Endothelial cell of umbilical vein (primary cell): ENCODE results near the gene LIPK. TPM values are rescaled to one million over a fixed set of nuclear protein-coding genes. Genes with fewer than 3 reads are reported as not detected.

Experiments used
- BruUV-seq: library from RNA; stranded (reverse); fragments of 400-500 nt; replicated peaks from 2 replicates; lab custom pipeline; 2021; lab: Mats Ljungman, UMichigan
- CTCF ChIA-PET: fragments of 300-600, 350-600 bp; sonication (Branson Sonifier 250); formaldehyde crosslinking; loops from one replicate; lab custom pipeline; 2021; ENCODE audit warnings: antibody characterized with exemption, inconsistent platforms; lab: Charles Lee
- POLR2A ChIA-PET: fragments of 300-600, 350-600 bp; sonication (Branson Sonifier 250); formaldehyde crosslinking; loops from one replicate; lab custom pipeline; 2021; ENCODE audit warnings: antibody characterized with exemption, inconsistent platforms; lab: Charles Lee
- DNase-seq: peaks from one replicate; pipeline ENCODE4 v3.0.0-alpha.2; 2011; ENCODE audit warnings: low read depth, low spot score
- FAIRE-seq: peaks from 2 replicates; lab custom pipeline; 2011; peaks lifted over from hg19 to GRCh38; lab: Jason Lieb, UNC
- H2AFZ ChIP-seq: 2 replicates; pipeline ENCODE4 v1.6.0; 2012; ENCODE audit warnings: low read depth, low read length, control low read depth, inconsistent platforms
- H3K27ac ChIP-seq: 2 replicates; pipeline ENCODE4 v1.5.1; 2011; ENCODE audit warnings: low read depth, mild to moderate bottlenecking, control low read depth, low read length, moderate library complexity; ENCODE audit not compliant: insufficient read depth
- H3K27me3 ChIP-seq, 2 experiments: 2 replicates each; pipeline versions ENCODE4 v1.6.0 to v1.6.1; 2011; ENCODE audit warnings: low read length in 2 of 2, mixed read lengths in 1 of 2; ENCODE audit not compliant: control insufficient read depth in 2 of 2, insufficient read depth in 2 of 2
- H3K36me3 ChIP-seq, 2 experiments: 2 replicates in 1 of 2; 3 replicates in 1 of 2; pipeline ENCODE4 v1.5.1; 2011; ENCODE audit warnings: low read length in 2 of 2, mild to moderate bottlenecking in 1 of 2, moderate library complexity in 1 of 2; ENCODE audit not compliant: control insufficient read depth in 2 of 2, insufficient read depth in 2 of 2; ENCODE audit errors: extremely low read depth in 1 of 2
- H3K4me1 ChIP-seq: 3 replicates; pipeline ENCODE4 v1.5.1; 2011; ENCODE audit warnings: mild to moderate bottlenecking, low read length; ENCODE audit not compliant: control insufficient read depth, insufficient read depth; ENCODE audit errors: extremely low read depth
- H3K4me2 ChIP-seq: 2 replicates; pipeline ENCODE4 v1.6.1; 2011; ENCODE audit warnings: low read length, control low read depth, mixed read lengths; ENCODE audit not compliant: insufficient read depth
- H3K4me3 ChIP-seq, 3 experiments: fragments of 200-600 bp in 1 of 3; sonication (generic), shearing (Covaris generic) in 1 of 3; replicated peaks in 1 of 3; 2 replicates each; pipeline ENCODE4 v1.5.1; 2011 to 2016; ENCODE audit warnings: control low read depth in 3 of 3, low read length in 3 of 3, mild to moderate bottlenecking in 2 of 3, inconsistent platforms in 1 of 3, low read depth in 1 of 3, moderate library complexity in 1 of 3; ENCODE audit not compliant: insufficient read depth in 1 of 3
- H3K79me2 ChIP-seq: 2 replicates; pipeline ENCODE4 v1.6.0; 2012; ENCODE audit warnings: low read length, inconsistent platforms; ENCODE audit not compliant: control insufficient read depth, insufficient read depth
- H3K9ac ChIP-seq: replicated peaks from 2 replicates; pipeline ENCODE3; 2011; ENCODE audit warnings: low read length, control low read depth; ENCODE audit not compliant: insufficient read depth; ENCODE audit errors: extremely low read depth
- H3K9me1 ChIP-seq: replicated peaks from 3 replicates; pipeline ENCODE4 v1.6.0; 2011; ENCODE audit warnings: mild to moderate bottlenecking, low read length; ENCODE audit not compliant: control insufficient read depth, insufficient read depth; ENCODE audit errors: extremely low read depth
- H3K9me3 ChIP-seq: replicated peaks from 2 replicates; pipeline ENCODE4 v1.5.1; 2012; ENCODE audit warnings: low read length, inconsistent platforms; ENCODE audit not compliant: control insufficient read depth, insufficient read depth
- H4K20me1 ChIP-seq: replicated peaks from 2 replicates; pipeline ENCODE3; 2011; ENCODE audit warnings: mild to moderate bottlenecking, low read length; ENCODE audit not compliant: control insufficient read depth, insufficient read depth; ENCODE audit errors: extremely low read depth
- CTCF ChIP-seq, 2 donors: IDR thresholded peaks; 1 replicate in 1 of 2; 2 replicates in 1 of 2; pipeline ENCODE4 v1.5.1; 2011; ENCODE audit warnings: low read length in 2 of 2, mild to moderate bottlenecking in 2 of 2, moderate library complexity in 2 of 2, control low read depth in 1 of 2, inconsistent platforms in 1 of 2, low read depth in 1 of 2; ENCODE audit not compliant: insufficient read depth in 1 of 2; ENCODE audit errors: extremely low read depth in 1 of 2
- EZH2 ChIP-seq: IDR thresholded peaks from 2 replicates; pipeline ENCODE4 v1.6.1; 2012; ENCODE audit warnings: borderline replicate concordance, low read depth, mild to moderate bottlenecking, moderate library complexity, low read length, inconsistent platforms; ENCODE audit not compliant: severe bottlenecking
- FOS ChIP-seq: IDR thresholded peaks from 2 replicates; pipeline ENCODE4 v1.6.1; 2011; ENCODE audit warnings: mild to moderate bottlenecking, low read length, moderate library complexity, borderline replicate concordance; ENCODE audit not compliant: insufficient read depth
- GATA2 ChIP-seq: IDR thresholded peaks from 2 replicates; pipeline ENCODE4 v1.7.0; 2011; ENCODE audit warnings: low read depth, mild to moderate bottlenecking, moderate library complexity, mixed read lengths, low read length; ENCODE audit not compliant: insufficient read length, insufficient read depth
- JUN ChIP-seq: IDR thresholded peaks from 2 replicates; pipeline ENCODE4 v1.6.1; 2011; ENCODE audit warnings: borderline replicate concordance, low read depth; ENCODE audit not compliant: insufficient read length, insufficient read depth
- MAX ChIP-seq: IDR thresholded peaks from 2 replicates; pipeline ENCODE4 v1.6.1; 2011; ENCODE audit not compliant: insufficient read depth, insufficient read length
- POLR2AphosphoS5 ChIP-seq: IDR thresholded peaks from 2 replicates; pipeline ENCODE4 v1.6.1; 2012; ENCODE audit warnings: low read depth, mild to moderate bottlenecking, control low read depth, low read length, moderate library complexity; ENCODE audit not compliant: insufficient read depth
- dilution Hi-C: fragments of 300-500 bp; cut with MboI; formaldehyde crosslinking; loops from one replicate; pipeline ENCODE4 v1.15.0; 2019; ENCODE audit warnings: low sequenced_read_pairs; ENCODE audit not compliant: extremely low pct_ligation_motif_present
- intact Hi-C: fragments of 100-400 bp; cut with micrococcal nuclease; formaldehyde crosslinking; loops from one replicate; pipeline ENCODE4 v1.10.0; 2022
- polyA plus RNA-seq, 4 experiments: library from polyadenylated mRNA; depleted of rRNA in 3 of 4; stranded (reverse) in 3 of 4; unstranded in 1 of 4; fragments of >200 nt; gene quantifications; 2 replicates each; pipeline versions ENCODE4 v1.2.1 to v1.2.3, GENCODE V29; 2011 to 2012; ENCODE audit warnings: missing spikeins in 1 of 4
- total RNA-seq: library from RNA; stranded (reverse); gene quantifications from 2 replicates; pipeline ENCODE4 v1.2.3, GENCODE V29; 2021

LIPK gene
- total and polyA plus RNA-seq, 2 donors (not counting 3 experiments of a cell fraction or from before 2014, with no cell fraction given) = not detected

- H3K9ac ChIP-seq = no peak overlapping the region
- CTCF ChIA-PET = interaction anchor here (2.8 kb wide), 1 partner anchor 166 kb away, joined by 10 read pairs; no protein-coding TSS in a partner anchor
- peaks cover 0 to 5% of the 10 kb centered on the region in 2 experiments for H3K27me3 ChIP-seq
- TF ChIP-seq CTCF (IDR thresholded peaks at IDR 0.05; ENCODE audit: extremely low read depth in 1 of 2, insufficient read depth in 1 of 2, low read depth in 1 of 2, low read length in 2 of 2) (no peak), GATA2 (no peak), JUN (no peak), EZH2 (no peak), POLR2AphosphoS5 (no peak), MAX (no peak), FOS (no peak)
- POLR2A ChIA-PET = no interaction called here
- no peak overlapping the region for H3K27ac ChIP-seq
- no peak overlapping the region for H2AFZ ChIP-seq
- no peaks in the 10 kb centered on the region for H4K20me1 ChIP-seq
- no peak overlapping the region for H3K4me3 ChIP-seq
- FAIRE-seq (no peak), DNase-seq (no peak)
- dilution Hi-C loops (no loop called here), intact Hi-C loops (no loop called here)
- no peaks in the 10 kb centered on the region for H3K36me3 ChIP-seq
- H3K4me1 ChIP-seq = no peaks in the 10 kb centered on the region
- no peak overlapping the region for H3K4me2 ChIP-seq
- H3K79me2 ChIP-seq = no peaks in the 10 kb centered on the region
- no peaks in the 10 kb centered on the region for H3K9me3 ChIP-seq
- BruUV-seq = no TSS peak
- no peaks in the 10 kb centered on the region for H3K9me1 ChIP-seq
Observed at GRCh38 chr10:88731296-88731695, 25.2 kb downstream of the LIPK start.
